IPS-20b (cell line): ENCODE results near the gene RSRP1.
A peak's percentile ranks its signal among the peaks of the same experiment; 100 is the strongest.

ENCODE experiments used
- H3K27ac ChIP-seq: one replicate; pipeline ENCODE4 v1.5.1; 2013; ENCODE audit warnings: low read length
- H3K27me3 ChIP-seq: 2 replicates; pipeline ENCODE4 v1.6.1; 2013; ENCODE audit warnings: mild to moderate bottlenecking, low read length, inconsistent platforms; ENCODE audit not compliant: insufficient read depth
- H3K36me3 ChIP-seq: 2 replicates; pipeline ENCODE4 v1.6.1; 2013; ENCODE audit warnings: low read depth, mild to moderate bottlenecking, inconsistent platforms, low read length, moderate library complexity; ENCODE audit not compliant: insufficient read depth
- H3K4me1 ChIP-seq: 2 replicates; pipeline ENCODE4 v1.6.1; 2013; ENCODE audit warnings: mild to moderate bottlenecking, control low read depth, inconsistent platforms, low read length, moderate library complexity; ENCODE audit not compliant: insufficient read depth
- H3K4me3 ChIP-seq: 2 replicates; pipeline ENCODE4 v1.5.1; 2013; ENCODE audit warnings: mild to moderate bottlenecking, low read length, inconsistent platforms
- H3K9ac ChIP-seq: 2 replicates; pipeline ENCODE4 v1.6.1; 2013; ENCODE audit warnings: low read depth, mild to moderate bottlenecking, inconsistent platforms, low read length, moderate library complexity
- H3K9me3 ChIP-seq: 2 replicates; pipeline ENCODE4 v1.6.1; 2013; ENCODE audit warnings: mild to moderate bottlenecking, low read depth, low read length, inconsistent platforms; ENCODE audit not compliant: insufficient read depth

Gene RSRP1

GRCh38 chr1:25232866-25233784, 14.1 kb downstream of the RSRP1 start:
- Histone ChIP-seq H3K27me3 (no peaks in the 10 kb centered on the region), H3K9ac (peak overlapping the region; percentile 95), H3K4me3 (peak overlapping the region; percentile 86), H3K9me3 (no peaks in the 10 kb centered on the region), H3K36me3 (peaks cover 32% of the 10 kb centered on the region; the same call in 1 of the 2 replicates), H3K27ac (peak overlapping the region; percentile 37), H3K4me1 (peaks cover 9% of the 10 kb centered on the region; the same call in 1 of the 2 replicates)

- Histone ChIP-seq H3K36me3 (peaks cover 41% of the 10 kb centered on the region), H3K9ac (peak within 1 kb of the TSS; percentile 95), H3K27ac (peak within 1 kb of the TSS; percentile 37), H3K4me3 (peak within 1 kb of the TSS; percentile 86), H3K9me3 (no peaks in the 10 kb centered on the region), H3K4me1 (peaks cover 9% of the 10 kb centered on the region; the same call in 1 of the 2 replicates), H3K27me3 (no peaks in the 10 kb centered on the region)
These were observed 15.0 kb downstream of the RSRP1 start, which contains the start of gene SYF2 for GRCh38 chr1:25232027-25232865. TSS of gene SYF2 (minus strand) at chr1:25232502. CDS start at chr1:25232467, 35 bp downstream.

GRCh38 chr1:25223471-25223870, 23.8 kb downstream of the RSRP1 start:
- H3K27ac ChIP-seq: no peak overlapping the region
- no peak overlapping the region for H3K9ac ChIP-seq
- no peaks in the 10 kb centered on the region for H3K9me3 ChIP-seq
- no peak overlapping the region for H3K4me3 ChIP-seq
- H3K4me1 ChIP-seq: no peaks in the 10 kb centered on the region
- H3K36me3 ChIP-seq: peaks cover 67% of the 10 kb centered on the region
- H3K27me3 ChIP-seq: no peaks in the 10 kb centered on the region

- no peak overlapping the region for H3K4me3 ChIP-seq
- no peak overlapping the region for H3K9ac ChIP-seq
- peaks cover 58% of the 10 kb centered on the region for H3K36me3 ChIP-seq
- H3K4me1 ChIP-seq: no peaks in the 10 kb centered on the region
- H3K27me3 ChIP-seq: no peaks in the 10 kb centered on the region
- H3K9me3 ChIP-seq: no peaks in the 10 kb centered on the region
- no peak overlapping the region for H3K27ac ChIP-seq
These were observed 24.6 kb downstream of the RSRP1 start for GRCh38 chr1:25222606-25223005.

- no peaks in the 10 kb centered on the region for H3K4me1 ChIP-seq
- no peak overlapping the region for H3K4me3 ChIP-seq
- no peak overlapping the region for H3K27ac ChIP-seq
- H3K9ac ChIP-seq: no peak overlapping the region
- H3K36me3 ChIP-seq: peaks cover 42% of the 10 kb centered on the region
- no peaks in the 10 kb centered on the region for H3K27me3 ChIP-seq
- no peaks in the 10 kb centered on the region for H3K9me3 ChIP-seq
These were observed 26.6 kb downstream of the RSRP1 start for GRCh38 chr1:25220666-25221065.

- H3K4me3 ChIP-seq: no peak overlapping the region
- no peaks in the 10 kb centered on the region for H3K9me3 ChIP-seq
- no peaks in the 10 kb centered on the region for H3K4me1 ChIP-seq
- no peak overlapping the region for H3K9ac ChIP-seq
- H3K36me3 ChIP-seq: peaks cover 38% of the 10 kb centered on the region
- no peak overlapping the region for H3K27ac ChIP-seq
- no peaks in the 10 kb centered on the region for H3K27me3 ChIP-seq
These were observed 27.5 kb downstream of the RSRP1 start for GRCh38 chr1:25219661-25220251.

GRCh38 chr1:25217598-25218232, 29.5 kb downstream of the RSRP1 start:
- no peaks in the 10 kb centered on the region for H3K27me3 ChIP-seq
- peaks cover 21% of the 10 kb centered on the region for H3K36me3 ChIP-seq
- H3K9me3 ChIP-seq: no peaks in the 10 kb centered on the region
- no peak overlapping the region for H3K27ac ChIP-seq
- H3K4me3 ChIP-seq: no peak overlapping the region
- H3K4me1 ChIP-seq: no peaks in the 10 kb centered on the region
- H3K9ac ChIP-seq: no peak overlapping the region

GRCh38 chr1:25217015-25217414, 30.2 kb downstream of the RSRP1 start:
- Histone ChIP-seq H3K36me3 (peaks cover 14% of the 10 kb centered on the region), H3K27ac (no peak overlapping the region), H3K9me3 (no peaks in the 10 kb centered on the region), H3K4me3 (no peak overlapping the region), H3K9ac (no peak overlapping the region), H3K27me3 (no peaks in the 10 kb centered on the region), H3K4me1 (no peaks in the 10 kb centered on the region)

- Histone ChIP-seq H3K9me3 (no peaks in the 10 kb centered on the region), H3K9ac (no peak overlapping the region), H3K4me3 (no peak overlapping the region), H3K27me3 (no peaks in the 10 kb centered on the region), H3K27ac (no peak overlapping the region), H3K4me1 (no peaks in the 10 kb centered on the region), H3K36me3 (peaks cover 5% of the 10 kb centered on the region)
These were observed 31.1 kb downstream of the RSRP1 start for GRCh38 chr1:25216123-25216522.

- Histone ChIP-seq H3K9me3 (no peaks in the 10 kb centered on the region), H3K36me3 (no peaks in the 10 kb centered on the region), H3K4me3 (no peak overlapping the region), H3K27me3 (no peaks in the 10 kb centered on the region), H3K27ac (no peak overlapping the region), H3K4me1 (no peaks in the 10 kb centered on the region), H3K9ac (no peak overlapping the region)
These were observed 34.5 kb downstream of the RSRP1 start for GRCh38 chr1:25212725-25213124.

- H3K27ac ChIP-seq: no peak overlapping the region
- no peak overlapping the region for H3K4me3 ChIP-seq
- H3K27me3 ChIP-seq: no peaks in the 10 kb centered on the region
- H3K4me1 ChIP-seq: no peaks in the 10 kb centered on the region
- no peaks in the 10 kb centered on the region for H3K9me3 ChIP-seq
- no peaks in the 10 kb centered on the region for H3K36me3 ChIP-seq
- H3K9ac ChIP-seq: no peak overlapping the region
These were observed 36.5 kb downstream of the RSRP1 start for GRCh38 chr1:25210728-25211127.
